Measurements from ENCODE around the gene METAP1D.

DNA sequence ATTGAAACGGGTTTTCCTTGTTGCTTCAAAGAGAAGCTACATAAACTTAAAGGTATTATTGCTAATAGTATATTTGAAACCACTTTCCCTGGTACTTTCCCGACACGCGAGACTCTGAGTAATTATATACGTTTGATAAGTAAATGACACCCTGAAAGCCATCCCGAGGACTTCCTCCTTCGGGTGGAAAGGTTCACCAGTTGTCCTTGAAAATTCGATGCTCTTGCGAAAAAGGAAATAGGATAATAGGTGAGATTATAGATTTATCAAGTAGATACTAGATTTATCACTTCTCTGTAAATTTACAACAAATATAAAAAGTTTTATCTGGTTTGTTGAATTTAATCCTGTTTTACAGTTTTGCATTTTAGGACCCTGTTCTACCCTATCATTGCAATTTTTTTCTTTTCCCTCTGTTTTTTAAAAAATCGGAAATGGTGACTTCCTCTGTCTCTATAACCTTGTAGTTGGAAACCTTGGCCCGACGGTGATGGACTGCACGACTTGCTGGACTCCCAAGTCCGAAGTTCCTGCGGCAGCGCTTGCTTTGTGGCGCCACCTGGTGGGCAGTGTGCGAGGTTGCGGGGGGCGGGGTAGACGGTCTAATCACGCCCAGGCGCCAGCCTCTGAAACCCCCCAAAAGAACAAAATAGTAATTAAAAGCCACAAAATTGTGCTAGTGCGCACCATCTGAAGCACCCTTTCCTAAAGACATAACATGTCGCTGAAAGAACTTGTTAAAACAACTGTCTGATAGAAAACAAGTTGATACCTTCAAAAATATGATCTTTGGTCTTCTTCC is 103.9 kb downstream of the METAP1D start:
- no peak for TF ChIP-seq POLR2AphosphoS5 (IDR thresholded peaks at IDR 0.05; ENCODE audit: borderline replicate concordance, low read depth, low read length)
- no peak for TF ChIP-seq EZH2 (IDR thresholded peaks at IDR 0.05)
- no peak for TF ChIP-seq FOXP2 (optimal IDR thresholded peaks at IDR 0.05; ENCODE audit: control extremely low read depth, extremely low read length, insufficient read depth)

Data from SK-N-MC (cell line).